GM19324 (cell line): Measurements from ENCODE around the gene LYPLA2.
A peak's percentile ranks its signal among the peaks of the same experiment; 100 is the strongest.

ENCODE experiments used
- ATAC-seq: cut with Tn5 transposase; IDR thresholded peaks from one replicate; pipeline ENCODE4 v1.9.1; 2021; ENCODE audit warnings: mild to moderate bottlenecking, moderate library complexity; ENCODE audit not compliant: unreplicated experiment, low FRiP score

LYPLA2 gene

GRCh38 chr1:23790696-23791515, at the start of gene LYPLA2:
Gene LYPLA2, plus strand, starts transcription at chr1:23791145. Its CDS starts 1,538 bp downstream, at chr1:23792683.
- ATAC-seq, result peak; percentile 72

GRCh38 chr1:23741609-23742008, 49.3 kb upstream of the LYPLA2 start:
- no peak for ATAC-seq

- ATAC-seq, result no peak
Observed at GRCh38 chr1:23742670-23743286, 48.2 kb upstream of the LYPLA2 start.

GRCh38 chr1:23743287-23744152, 47.4 kb upstream of the LYPLA2 start, which contains the start of gene ELOA:
Gene ELOA, plus strand, starts transcription at chr1:23743471. Its CDS starts 33 bp downstream, at chr1:23743504.
- ATAC-seq, result peak; percentile 80

- ATAC-seq, result no peak
Observed at GRCh38 chr1:23745515-23745914, 45.4 kb upstream of the LYPLA2 start.

- no peak for ATAC-seq
Observed at GRCh38 chr1:23748016-23748415, 42.9 kb upstream of the LYPLA2 start.

GRCh38 chr1:23751050-23751814, 39.7 kb upstream of the LYPLA2 start:
- ATAC-seq, result no peak

GRCh38 chr1:23751815-23752200, 39.1 kb upstream of the LYPLA2 start:
- ATAC-seq, result no peak

- no peak for ATAC-seq
Observed at GRCh38 chr1:23752909-23753308, 38.0 kb upstream of the LYPLA2 start.

- ATAC-seq, result no peak
Observed at GRCh38 chr1:23756676-23757075, 34.3 kb upstream of the LYPLA2 start.

- ATAC-seq, result no peak
Observed at GRCh38 chr1:23757812-23758211, 33.1 kb upstream of the LYPLA2 start.

GRCh38 chr1:23759277-23759676, 31.7 kb upstream of the LYPLA2 start:
- ATAC-seq, result no peak

GRCh38 chr1:23763041-23763577, 27.8 kb upstream of the LYPLA2 start:
- no peak for ATAC-seq

GRCh38 chr1:23768733-23769132, 22.2 kb upstream of the LYPLA2 start:
- no peak for ATAC-seq

- peak; percentile 56 for ATAC-seq
Observed at GRCh38 chr1:23772049-23772853, 18.7 kb upstream of the LYPLA2 start.

GRCh38 chr1:23772854-23773242, 18.1 kb upstream of the LYPLA2 start:
- no peak for ATAC-seq

- no peak for ATAC-seq
Observed at GRCh38 chr1:23774174-23774880, 16.6 kb upstream of the LYPLA2 start.

- ATAC-seq, result no peak
Observed at GRCh38 chr1:23776217-23776616, 14.7 kb upstream of the LYPLA2 start.
